ENCODE results near the gene SEMA5A. TPM values are rescaled to one million over a fixed set of nuclear protein-coding genes. Genes with fewer than 3 reads are reported as not detected.

The SEMA5A gene
- total RNA-seq, 1 donor from 2014 or later: 4.0 TPM

GRCh38 chr5:9166202-9167112 is 379.4 kb downstream of the SEMA5A start:
- Mint-ChIP-seq H3K4me1 (ENCODE audit: low read depth) (peaks cover 9% of the 10 kb centered on the region), H3K36me3 (ENCODE audit: insufficient read depth) (no peaks in the 10 kb centered on the region), H3K4me3 (ENCODE audit: low read depth) (no peak overlapping the region), H3K27ac (no peak overlapping the region), H3K9me3 (ENCODE audit: low read depth) (no peaks in the 10 kb centered on the region), H3K27me3 (no peaks in the 10 kb centered on the region)
- DNase-seq (ENCODE audit: low spot score, unreplicated experiment): no peak
- TF ChIP-seq CTCF (IDR thresholded peaks at IDR 0.05; ENCODE audit: unreplicated experiment): no peak

- H3K27ac Mint-ChIP-seq: no peak overlapping the region
Measured at GRCh38 chr5:9165546-9165945, 380.3 kb downstream of the SEMA5A start.

GRCh38 chr5:9160747-9161146 is 385.1 kb downstream of the SEMA5A start:
- no peak for DNase-seq (ENCODE audit: low spot score, unreplicated experiment)
- no peak overlapping the region for H3K4me3 Mint-ChIP-seq (ENCODE audit: low read depth)
- H3K4me1 Mint-ChIP-seq (ENCODE audit: low read depth): peaks cover 11% of the 10 kb centered on the region
- peaks cover 8% of the 10 kb centered on the region for H3K9me3 Mint-ChIP-seq (ENCODE audit: low read depth)
- H3K27me3 Mint-ChIP-seq: peaks cover 3% of the 10 kb centered on the region
- H3K27ac Mint-ChIP-seq: no peak overlapping the region
- TF ChIP-seq CTCF (IDR thresholded peaks at IDR 0.05; ENCODE audit: unreplicated experiment): no peak
- no peaks in the 10 kb centered on the region for H3K36me3 Mint-ChIP-seq (ENCODE audit: insufficient read depth)

More at GRCh38 chr5:9165546-9165945, 380.3 kb downstream of the SEMA5A start:
- Mint-ChIP-seq H3K9me3 (ENCODE audit: low read depth) (no peaks in the 10 kb centered on the region), H3K27me3 (no peaks in the 10 kb centered on the region), H3K36me3 (ENCODE audit: insufficient read depth) (no peaks in the 10 kb centered on the region), H3K4me1 (ENCODE audit: low read depth) (peaks cover 12% of the 10 kb centered on the region), H3K4me3 (ENCODE audit: low read depth) (no peak overlapping the region)
- TF ChIP-seq CTCF (IDR thresholded peaks at IDR 0.05; ENCODE audit: unreplicated experiment): no peak
- DNase-seq (ENCODE audit: low spot score, unreplicated experiment): no peak

GRCh38 chr5:9157811-9158210 is 388.1 kb downstream of the SEMA5A start:
- no peak for DNase-seq (ENCODE audit: low spot score, unreplicated experiment)
- Mint-ChIP-seq H3K4me3 (ENCODE audit: low read depth) (no peak overlapping the region), H3K27me3 (peaks cover 6% of the 10 kb centered on the region), H3K4me1 (ENCODE audit: low read depth) (peaks cover 6% of the 10 kb centered on the region), H3K27ac (no peak overlapping the region), H3K9me3 (ENCODE audit: low read depth) (peaks cover 8% of the 10 kb centered on the region), H3K36me3 (ENCODE audit: insufficient read depth) (no peaks in the 10 kb centered on the region)
- no peak for TF ChIP-seq CTCF (IDR thresholded peaks at IDR 0.05; ENCODE audit: unreplicated experiment)

GRCh38 chr5:9157020-9157419 is 388.9 kb downstream of the SEMA5A start:
- no peak overlapping the region for H3K4me3 Mint-ChIP-seq (ENCODE audit: low read depth)
- TF ChIP-seq CTCF (IDR thresholded peaks at IDR 0.05; ENCODE audit: unreplicated experiment): no peak
- H3K36me3 Mint-ChIP-seq (ENCODE audit: insufficient read depth): no peaks in the 10 kb centered on the region
- no peak for DNase-seq (ENCODE audit: low spot score, unreplicated experiment)
- peaks cover 8% of the 10 kb centered on the region for H3K9me3 Mint-ChIP-seq (ENCODE audit: low read depth)
- no peak overlapping the region for H3K27ac Mint-ChIP-seq
- H3K4me1 Mint-ChIP-seq (ENCODE audit: low read depth): peaks cover 6% of the 10 kb centered on the region
- H3K27me3 Mint-ChIP-seq: peaks cover 6% of the 10 kb centered on the region
